GM19023 (cell line): ENCODE data around the gene C1orf159.
"Not testable (repeated sequence)": the region's sequence is repeated elsewhere in the genome, so short reads cannot be mapped to it uniquely, and the experiment has no call there.

ENCODE experiments used
- ATAC-seq: cut with Tn5 transposase; IDR thresholded peaks from one replicate; pipeline ENCODE4 v1.9.1; 2021; ENCODE audit warnings: mild to moderate bottlenecking, moderate library complexity; ENCODE audit not compliant: unreplicated experiment

Gene C1orf159

DNA sequence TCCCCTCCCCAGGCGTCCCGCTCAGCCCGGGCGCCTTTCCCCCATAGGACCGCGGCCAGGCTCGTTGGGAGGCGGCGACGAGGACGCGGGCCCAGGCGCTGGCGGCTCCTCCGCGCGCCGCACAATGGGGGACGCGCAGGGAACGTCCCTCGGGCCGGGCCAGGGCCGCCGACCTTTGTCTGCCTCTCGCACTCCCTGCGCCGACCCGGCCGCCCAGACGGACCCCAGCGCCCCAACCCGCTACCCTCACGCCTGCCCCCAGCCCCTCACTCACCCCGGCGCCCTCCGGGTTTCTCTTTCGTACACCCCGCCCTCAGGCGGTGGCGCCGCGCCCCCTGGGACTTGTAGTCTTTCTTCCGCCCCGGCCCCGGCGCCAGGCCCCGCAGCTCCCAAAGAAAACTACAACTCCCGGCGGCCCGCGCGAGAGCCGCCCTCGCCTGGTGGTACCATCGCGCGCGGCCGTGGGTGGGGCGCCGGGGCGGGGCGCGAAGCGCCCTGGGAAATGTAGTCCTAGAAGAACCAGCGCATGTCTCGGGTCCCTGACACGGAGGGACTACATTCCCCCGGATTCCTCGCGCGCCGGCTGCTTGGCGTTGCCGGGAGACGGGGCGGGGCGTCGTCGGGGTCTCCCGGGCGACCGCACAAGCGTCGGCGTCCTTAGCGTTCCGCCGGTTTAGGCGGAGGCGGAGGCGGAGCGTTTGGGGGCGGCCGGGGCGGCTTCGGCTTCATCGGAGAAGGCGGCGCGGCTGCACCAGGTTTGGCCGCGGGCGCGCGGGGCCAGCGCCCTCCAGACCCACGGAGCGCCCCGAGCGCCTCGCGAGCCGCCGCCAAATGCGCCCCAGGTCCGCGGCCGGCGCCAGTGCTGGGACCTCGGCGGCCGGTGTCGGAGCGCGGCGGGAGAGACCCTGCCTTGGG, at the start of gene C1orf159:
Gene C1orf159, minus strand, starts transcription at position 304 of the 915 bp plus-strand sequence. CDS start 24,546 bp downstream, outside the sequence.
- ATAC-seq = peak; percentile 81

DNA sequence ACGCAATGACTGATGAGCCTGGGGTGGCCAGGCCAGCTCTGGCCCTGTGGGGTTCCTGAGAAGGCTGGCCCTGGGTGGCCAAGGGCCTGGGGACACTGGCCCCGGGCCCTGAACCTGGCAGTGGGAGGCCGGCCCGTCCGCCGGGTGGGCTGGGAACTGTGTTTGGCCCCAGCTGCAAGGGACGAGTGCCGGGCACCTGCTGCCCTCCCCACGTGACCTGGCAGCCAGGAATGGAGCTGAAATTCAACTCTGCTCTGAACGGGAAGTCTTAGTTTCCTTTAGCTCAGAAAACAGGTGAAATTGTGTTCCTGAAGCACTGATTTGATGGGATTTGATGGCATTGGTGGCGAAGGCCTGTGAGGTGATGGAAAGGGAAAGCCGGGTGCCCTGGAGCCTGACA, 49.6 kb upstream of the C1orf159 start:
- ATAC-seq = no peak

DNA sequence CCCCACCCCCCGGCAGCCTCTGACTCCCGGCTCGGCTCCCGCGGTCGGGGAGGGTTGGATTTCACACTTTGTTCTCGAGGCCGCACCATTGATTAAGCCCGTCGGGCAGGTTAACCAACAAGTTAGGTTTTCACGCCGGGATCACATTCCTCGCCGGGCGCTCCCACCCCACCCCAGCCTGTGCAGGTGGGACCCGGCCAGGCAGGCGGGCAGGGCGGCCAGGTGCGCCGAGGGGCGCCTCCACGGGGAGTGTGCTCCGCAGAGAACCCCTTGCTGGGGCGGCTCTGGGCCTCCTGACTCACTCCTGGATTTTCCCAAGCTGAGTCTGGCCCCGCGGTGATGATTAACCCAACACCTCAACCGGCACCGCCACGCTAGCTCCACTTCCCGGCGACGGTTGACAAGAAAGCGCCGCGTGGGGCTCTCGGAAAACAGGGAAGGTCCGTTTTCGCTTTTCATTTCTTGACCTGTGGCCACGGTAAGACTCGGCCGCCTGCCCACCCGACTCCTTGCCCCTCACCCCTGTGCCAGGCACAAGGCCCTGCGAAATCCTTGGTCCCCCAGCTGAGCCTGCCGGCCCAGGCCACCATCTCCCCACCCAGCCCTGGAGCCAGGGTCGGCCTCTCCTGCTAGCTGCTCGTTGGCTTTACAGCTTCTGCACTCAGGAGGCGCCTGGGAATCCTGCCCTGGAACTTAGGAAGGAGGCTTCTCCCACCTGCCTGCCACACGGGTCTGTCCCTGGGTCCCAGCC, 49.0 kb upstream of the C1orf159 start:
- no peak for ATAC-seq

DNA sequence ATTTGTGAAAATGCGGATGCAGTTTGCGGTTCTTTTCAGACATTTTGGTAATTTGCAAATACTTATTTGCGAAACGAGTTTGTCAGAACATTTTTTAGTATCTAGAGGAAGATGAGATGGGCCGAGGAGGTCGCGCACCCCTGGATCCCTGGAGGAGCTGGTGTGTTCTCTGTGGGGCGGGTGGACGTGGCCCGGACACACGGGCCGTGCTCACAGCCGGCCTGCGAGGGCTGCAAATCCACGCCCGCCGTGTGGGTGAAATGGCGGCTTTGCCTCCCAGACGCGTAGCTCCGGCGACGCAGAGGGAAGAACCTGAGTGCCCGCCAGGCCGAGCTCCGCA, 48.4 kb upstream of the C1orf159 start:
- no peak for ATAC-seq

DNA sequence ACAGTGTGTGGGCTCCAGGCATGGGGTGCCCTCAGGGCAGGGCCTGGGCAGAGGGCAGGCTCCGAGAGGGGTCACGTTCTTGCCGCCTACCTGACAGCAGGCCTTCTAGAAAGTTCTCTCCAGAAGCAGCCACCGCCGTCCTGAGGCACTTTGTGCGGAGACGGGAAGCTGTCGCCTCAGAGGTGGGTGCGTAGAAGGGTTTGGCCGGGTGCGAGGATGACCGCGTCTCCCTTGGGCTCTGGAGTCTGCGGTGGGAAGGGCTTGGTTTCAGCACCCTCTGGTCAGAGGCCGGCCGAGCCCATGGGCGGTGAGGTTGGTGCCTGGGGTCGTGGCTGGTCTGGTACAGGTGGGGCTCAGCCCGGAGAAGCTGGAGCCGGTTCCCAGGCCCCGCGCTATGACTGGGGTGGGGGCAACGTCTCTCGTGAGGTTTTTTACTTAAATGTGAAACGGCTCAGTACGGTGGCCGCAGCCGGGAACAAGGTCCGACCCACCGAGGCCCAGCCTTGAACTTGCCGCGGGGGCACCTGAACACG, 47.7 kb upstream of the C1orf159 start:
- ATAC-seq = no peak

DNA sequence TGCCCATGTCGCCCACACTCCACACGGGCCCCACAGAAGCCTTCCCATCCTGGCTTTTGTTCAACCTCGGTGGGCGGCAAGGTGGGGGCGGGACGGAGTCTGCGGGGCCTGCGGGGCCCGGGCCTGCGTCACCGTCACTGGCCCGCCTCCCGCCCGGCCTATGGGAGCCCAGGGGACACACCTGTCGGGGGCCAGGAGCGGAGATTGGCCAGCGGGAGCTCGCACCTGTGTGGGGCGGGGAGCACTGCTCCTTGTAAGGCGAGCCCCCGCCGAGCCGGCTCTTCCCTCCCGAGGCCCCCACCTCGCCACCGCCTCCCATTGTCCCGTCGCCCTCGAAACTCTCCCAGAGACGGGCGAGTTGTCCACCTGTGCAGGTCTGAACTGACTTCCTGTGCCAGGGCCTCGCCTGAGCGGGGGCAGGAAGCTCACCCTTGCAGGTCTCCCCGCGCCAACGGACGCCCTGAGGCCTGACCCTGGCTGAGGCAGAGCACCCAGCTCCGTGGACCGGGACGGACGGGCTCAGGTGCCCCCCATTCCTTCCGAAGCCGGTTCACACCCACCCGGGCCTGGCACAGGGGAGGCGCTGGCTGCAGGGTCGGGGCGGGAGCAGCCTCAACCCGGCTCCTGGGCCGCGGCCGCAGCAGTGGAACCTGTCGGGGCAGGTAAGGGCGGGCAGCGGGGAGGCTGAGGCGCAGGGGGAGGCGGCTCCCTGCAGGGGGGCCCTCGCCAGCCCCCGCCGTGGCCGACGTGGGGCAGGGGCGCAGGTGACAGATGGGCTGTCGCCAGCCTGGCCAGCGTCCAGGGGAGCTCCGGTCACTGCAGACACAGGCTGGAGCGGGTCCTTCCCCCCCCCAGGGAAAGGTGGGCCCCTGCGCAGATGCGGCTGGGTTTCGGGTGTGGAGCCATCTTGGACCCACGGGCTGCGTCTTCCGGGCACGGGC, 47.0 kb upstream of the C1orf159 start:
- no peak for ATAC-seq

DNA sequence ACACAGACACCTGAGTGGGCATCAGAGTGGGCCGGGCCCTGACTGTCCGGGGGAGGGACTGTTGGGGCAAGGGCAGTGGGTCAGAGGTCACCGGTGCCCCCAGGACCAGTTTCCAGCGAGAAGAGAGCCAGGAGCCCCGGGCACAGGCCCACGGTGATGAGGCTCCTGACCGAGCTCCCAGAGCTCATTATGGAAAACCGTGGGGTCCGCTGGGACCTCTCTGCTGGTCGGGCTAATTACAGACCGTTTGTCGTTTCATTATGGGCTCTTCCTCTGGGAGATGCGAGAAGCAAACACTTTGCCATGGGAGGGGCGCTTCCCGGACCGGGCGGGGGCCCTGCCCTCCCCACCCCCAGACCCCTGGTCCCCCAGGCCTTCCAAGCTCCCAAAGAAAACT, 45.8 kb upstream of the C1orf159 start:
- no peak for ATAC-seq

DNA sequence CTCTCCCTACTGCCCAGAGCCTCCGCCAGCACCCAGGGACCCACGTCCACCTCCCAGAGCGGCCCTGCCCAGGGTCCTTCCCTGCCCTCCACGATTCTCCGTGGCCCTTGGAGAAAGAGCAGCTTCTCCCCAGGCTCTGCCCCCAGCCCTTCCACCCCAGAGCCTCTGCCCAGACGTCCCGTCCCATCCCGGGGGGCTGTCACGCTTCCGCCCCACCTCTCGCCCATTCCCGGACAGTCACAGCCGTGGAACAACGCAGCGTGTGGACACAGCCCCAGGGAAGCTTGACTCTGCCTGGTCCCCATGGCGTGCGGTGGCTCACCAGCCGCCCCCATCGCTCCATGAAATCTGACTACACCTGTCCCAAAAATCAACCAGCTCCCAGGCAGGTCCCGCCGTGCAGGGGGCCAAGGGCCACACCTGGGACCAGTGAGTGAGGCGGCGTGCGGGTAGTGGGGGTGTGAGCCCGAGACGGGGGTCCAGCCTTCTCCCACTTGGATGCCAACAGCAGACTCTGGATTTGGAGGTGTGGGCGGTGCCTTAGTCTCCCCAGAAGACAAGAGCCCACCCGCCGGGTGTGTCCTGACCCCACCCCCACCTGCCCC, 45.3 kb upstream of the C1orf159 start:
- no peak for ATAC-seq

DNA sequence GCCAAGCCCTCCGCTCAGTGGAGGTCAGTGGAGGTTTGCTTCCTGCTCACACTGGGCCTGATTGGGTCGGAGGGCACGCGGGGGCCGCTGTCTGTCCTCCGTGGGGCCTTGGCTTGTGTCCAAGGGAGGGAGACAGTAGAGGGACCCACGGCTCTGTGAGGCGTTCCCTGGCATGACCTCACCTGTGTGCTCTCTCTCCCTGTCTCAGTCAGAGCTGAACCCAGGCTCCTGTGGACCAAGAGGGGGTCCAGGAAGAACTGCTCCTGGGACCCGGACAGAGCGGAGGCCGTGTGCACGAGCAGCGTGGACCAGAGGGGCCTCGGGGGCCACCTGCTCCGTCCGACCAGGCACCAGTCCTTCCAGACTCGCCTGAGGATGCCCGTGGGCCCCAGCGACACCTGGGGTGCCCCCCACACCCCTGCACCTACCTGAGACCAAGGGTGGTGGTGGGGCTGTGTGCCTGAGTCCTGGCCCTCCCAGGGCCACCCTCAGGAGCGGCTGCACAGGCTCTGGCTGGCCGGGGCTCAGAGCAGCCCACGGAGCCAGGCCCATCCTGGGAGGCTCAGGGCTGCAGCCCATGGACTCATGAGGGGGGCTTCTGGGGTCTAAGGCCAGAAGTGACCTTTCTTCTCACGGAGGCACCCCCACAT, 44.5 kb upstream of the C1orf159 start:
- no peak for ATAC-seq

DNA sequence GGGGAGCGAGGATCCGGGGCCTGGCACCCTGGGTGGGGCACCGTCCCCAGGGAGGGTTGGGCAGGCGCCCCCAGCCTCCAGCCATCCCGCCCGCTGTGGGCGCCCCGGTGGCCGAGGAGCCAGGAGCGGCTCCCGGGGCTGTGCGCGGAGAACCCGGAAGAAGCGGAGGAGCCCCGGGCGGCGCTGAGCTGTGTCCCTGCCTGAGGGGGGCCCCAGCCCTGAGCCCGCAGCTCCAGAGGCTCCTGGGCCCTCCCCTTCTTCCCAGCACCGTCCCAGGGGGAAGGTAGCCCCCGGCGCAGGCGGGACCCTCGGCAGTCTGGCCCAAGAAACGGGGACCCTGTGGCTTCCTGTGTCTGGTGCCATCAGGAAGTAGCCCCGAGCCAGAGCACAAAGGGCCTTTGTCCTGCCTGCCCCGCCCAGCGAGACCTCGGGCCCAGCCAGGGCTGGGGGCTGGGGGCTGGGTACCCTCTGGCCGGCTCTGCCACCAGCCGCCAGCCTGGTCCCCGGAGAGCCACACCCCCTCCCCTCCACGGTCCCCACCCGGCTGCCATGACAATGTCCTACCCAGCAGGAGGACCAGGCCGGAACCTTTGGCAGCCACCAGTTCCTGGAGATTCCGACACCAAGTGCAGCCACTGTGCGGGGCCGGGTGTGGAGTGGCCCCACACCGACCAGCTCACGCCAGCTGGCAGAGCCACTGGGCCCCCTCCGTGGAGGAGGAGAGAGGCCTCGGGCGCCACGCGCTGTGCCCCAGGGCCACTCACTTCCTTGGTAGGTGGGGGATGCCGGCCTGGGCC, 42.2 kb upstream of the C1orf159 start:
- no peak for ATAC-seq

DNA sequence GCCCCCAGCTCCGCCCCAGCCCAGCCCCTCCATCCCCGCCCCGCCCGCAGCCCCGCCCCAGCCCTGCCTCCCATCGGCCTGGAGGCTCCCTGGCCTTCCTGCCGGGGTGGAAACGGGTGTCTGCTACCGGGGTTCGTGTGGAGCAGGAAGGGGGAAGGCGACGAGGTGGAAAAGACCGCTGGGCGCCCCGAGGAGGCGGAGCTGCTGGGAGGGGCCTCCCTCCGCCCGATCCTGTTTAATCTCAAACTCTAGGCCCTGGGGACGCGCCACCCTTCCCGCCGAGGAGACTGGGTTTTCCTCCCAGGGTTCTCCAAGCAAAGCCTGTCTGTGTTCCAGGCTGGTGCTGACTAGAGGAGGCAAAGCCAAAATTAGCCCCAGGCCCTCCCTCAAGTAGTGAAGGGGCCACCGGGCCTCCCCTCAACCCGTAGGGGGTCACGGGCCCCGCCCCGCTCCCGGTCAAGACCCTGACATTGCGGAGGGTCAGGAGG, 41.6 kb upstream of the C1orf159 start:
- no peak for ATAC-seq

DNA sequence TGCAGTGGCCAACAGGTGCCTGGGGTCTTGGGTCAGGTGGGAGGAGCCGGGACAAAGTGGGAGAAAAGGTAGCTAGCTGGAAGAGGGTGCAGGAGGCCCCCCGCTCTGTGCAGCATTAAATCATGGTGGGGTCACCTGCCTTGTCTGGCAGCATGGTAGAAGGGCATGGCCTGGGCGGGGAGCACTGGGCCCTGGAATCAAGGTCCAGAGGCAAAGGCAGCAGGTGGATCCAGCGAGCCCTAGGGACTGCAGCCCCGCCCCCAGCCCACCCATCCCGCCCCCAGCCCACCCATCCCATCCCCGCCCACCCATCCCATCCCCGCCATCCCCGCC, 41.1 kb upstream of the C1orf159 start:
- no peak for ATAC-seq

DNA sequence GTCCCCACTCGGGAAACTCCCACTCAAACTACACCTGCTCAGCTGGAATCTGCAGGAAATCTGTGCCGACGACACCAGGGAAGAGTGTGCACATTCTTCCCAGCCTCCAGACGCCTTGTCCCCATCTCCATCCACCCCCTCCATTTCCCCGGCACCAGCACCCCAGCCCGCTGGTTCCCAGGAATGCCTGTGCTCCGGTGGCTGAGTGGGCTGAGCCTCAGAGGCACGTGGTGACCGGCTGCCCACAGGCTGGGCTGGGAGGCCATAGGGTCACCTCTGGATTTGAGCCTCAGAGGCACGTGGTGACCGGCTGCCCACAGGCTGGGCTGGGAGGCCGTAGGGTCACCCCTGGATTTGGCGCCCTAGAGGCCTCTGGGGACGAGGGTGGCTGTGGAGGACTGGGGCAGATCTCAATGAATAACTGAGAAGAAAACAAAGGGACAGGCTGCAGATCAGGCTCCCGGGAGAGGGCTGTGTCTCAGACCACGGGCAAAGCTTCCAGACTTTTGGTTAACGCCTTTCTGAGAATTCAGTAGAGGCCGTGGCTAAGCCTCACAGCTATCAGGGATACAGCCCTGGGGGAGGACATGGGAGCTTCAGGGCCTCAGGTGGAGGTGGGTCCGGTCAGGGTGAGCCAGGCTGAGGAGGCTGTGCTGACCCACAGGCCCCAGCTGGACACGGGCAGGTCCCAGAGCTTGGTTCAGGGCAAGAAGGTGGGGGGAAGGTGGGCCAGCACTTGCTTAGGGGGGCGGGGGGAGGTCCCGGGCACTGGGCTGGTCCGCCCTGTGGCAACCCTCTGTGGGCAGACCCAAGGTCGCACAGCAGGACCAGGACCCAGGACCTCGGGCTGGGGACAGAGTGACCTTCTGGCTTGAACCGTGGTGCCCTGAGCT, 40.5 kb upstream of the C1orf159 start:
- ATAC-seq = no peak

DNA sequence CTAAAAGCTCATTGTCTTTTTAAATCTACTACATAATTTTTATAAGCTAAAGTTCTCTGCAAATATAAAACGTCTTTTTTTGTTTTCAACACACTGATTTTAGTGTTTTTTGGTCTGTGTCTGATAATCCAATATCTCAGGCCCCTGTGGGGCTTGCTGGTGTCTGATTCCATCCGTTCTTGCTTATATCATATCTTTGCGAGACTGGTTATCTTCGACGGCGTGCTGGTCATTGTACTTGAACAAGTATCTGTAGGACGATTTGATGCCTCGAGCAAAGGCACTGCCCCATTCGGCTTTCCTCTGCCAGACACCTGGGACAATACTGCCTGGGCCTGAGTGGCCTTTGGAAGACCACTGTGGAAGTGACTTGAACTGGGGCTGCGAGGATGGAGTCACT, 39.4 kb upstream of the C1orf159 start:
- ATAC-seq = no peak

DNA sequence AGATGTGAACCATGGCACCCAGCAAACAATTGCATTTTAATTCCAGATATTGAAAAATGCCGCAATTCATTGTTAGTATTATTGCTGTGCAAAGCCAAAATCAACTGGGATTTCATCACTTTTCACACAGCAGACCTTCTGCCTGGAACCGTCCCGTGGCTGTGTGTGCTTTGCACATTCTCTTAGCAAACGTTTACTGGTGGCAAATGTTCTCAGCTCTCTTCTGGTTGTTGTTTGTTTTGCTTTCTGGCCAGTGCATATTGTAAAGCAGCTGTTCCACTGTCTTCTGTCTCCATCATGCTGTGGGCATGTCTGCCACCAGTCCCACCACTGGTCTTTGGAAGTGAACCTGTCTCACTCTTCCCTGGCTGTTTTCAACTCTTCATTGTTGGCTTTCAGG, 38.0 kb upstream of the C1orf159 start:
- no peak for ATAC-seq

DNA sequence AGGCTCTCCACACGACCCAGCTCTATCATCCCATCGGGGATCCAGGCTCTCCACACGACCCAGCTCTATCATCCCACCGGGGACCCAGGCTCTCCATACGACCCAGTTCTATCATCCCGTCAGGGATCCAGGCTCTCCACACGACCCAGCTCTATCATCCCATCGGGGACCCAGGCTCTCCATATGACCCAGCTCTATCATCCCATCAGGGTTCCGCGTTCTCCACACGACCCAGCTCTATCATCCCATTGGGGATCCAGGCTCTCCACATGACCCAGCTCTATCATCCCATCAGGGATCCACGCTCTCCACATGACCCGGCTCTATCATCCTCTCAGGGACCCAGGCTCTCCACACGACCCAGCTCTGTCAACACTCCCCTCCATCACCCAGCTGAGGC, 37.3 kb upstream of the C1orf159 start:
- ATAC-seq = not testable (repeated sequence)

DNA sequence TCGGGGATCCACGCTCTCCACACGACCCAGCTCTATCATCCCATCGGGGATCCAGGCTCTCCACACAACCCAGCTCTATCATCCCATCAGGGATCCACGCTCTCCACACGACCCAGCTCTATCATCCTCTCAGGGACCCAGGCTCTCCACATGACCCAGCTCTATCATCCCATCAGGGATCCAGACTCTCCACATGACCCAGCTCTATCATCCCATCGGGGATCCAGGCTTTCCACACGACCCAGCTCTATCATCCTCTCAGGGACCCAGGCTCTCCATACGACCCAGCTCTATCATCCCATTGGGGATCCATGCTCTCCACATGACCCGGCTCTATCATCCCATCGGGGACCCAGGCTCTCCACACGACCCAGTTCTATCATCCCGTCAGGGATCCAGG, 36.5 kb upstream of the C1orf159 start:
- not testable (repeated sequence) for ATAC-seq

DNA sequence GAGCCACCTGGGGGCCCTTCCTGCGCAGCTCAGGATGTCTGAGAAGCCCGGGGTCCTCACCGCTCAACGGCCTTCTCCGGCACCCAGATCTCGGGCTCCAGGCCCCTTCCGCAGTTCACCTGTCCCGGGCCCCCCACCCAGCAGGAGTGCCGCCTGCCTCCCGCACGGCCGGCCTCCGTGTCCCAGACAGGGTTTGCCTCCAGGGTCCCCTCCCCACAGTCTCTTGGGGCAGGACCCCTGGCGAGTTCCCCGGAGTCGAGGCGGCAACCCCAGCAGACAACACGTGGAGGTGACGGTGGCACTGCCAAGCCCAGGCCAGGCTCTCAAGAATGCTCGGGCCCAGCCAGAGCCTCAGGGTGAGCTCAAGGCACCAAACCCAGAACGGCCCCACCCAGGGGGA, 35.4 kb upstream of the C1orf159 start:
- ATAC-seq = no peak
